Testis (tissue), 2 donors: ENCODE data around the gene NME7.

Source experiments
- CTCF ChIP-seq, 3 experiments: fragments of 450-650 bp in 2 of 3; fragments of 200-600 bp in 1 of 3; sonication (generic) in 1 of 3; IDR thresholded peaks; one replicate each; pipeline ENCODE4 v1.5.1; 2016 to 2019; ENCODE audit warnings: antibody characterized with exemption in 3 of 3, mild to moderate bottlenecking in 2 of 3, moderate library complexity in 1 of 3
- POLR2A ChIP-seq: fragments of 450-650 bp; IDR thresholded peaks from one replicate; pipeline ENCODE4 v1.6.1; 2017; ENCODE audit warnings: antibody characterized with exemption, mild to moderate bottlenecking, moderate library complexity

DNA sequence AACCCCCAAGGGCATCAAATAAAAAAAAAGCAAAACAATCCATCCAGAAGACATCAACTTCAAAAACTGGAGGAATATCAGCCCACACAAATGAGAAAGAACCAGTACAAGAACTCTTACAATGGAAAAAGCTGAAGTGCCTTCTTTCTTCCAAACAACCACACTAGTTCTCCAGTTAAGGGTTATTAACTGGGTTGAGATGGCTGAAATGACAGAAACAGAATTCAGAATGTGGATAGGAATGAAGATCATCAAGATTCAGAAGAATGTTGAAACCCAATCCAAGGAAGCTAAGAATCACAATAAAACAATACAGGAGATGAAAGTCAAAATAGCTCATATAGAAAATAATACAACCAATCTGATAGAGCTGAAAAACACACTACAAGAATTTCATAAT lies 104.5 kb downstream of the NME7 start:
- TF ChIP-seq CTCF (IDR thresholded peaks at IDR 0.05) (no peak), POLR2A (no peak)
